Uterus (tissue), 4 donors: ENCODE data around the gene LRCOL1. TPM values are rescaled to one million over a fixed set of nuclear protein-coding genes. Genes with fewer than 3 reads are reported as not detected.

ENCODE experiments used
- DNase-seq, 2 donors: peaks; one replicate each; pipeline ENCODE4 v3.0.0-alpha.2; 2019 to 2020
- H3K27ac ChIP-seq, 2 donors: fragments of 200-600 bp; sonication (generic); 1 replicate in 1 of 2; 2 replicates in 1 of 2; pipeline ENCODE4 v1.5.1; 2016 to 2018
- H3K27me3 ChIP-seq, 2 donors: fragments of 200-600 bp; sonication (generic); one replicate each; pipeline ENCODE4 v1.5.1; 2018 to 2019; ENCODE audit warnings: control low read depth in 1 of 2
- H3K36me3 ChIP-seq, 2 donors: fragments of 200-600 bp; sonication (generic); one replicate each; pipeline ENCODE4 v1.5.1; 2019; ENCODE audit warnings: control low read depth in 1 of 2
- H3K4me1 ChIP-seq, 2 donors: fragments of 200-600 bp; sonication (generic); one replicate each; pipeline ENCODE4 v1.5.1; 2018 to 2019; ENCODE audit warnings: control low read depth in 1 of 2
- H3K4me3 ChIP-seq, 2 donors: fragments of 200-600 bp; sonication (generic); 1 replicate in 1 of 2; 2 replicates in 1 of 2; pipeline ENCODE4 v1.5.1; 2018 to 2019; ENCODE audit warnings: mild to moderate bottlenecking in 1 of 2
- H3K9me3 ChIP-seq, 2 donors: fragments of 200-600 bp; sonication (generic); one replicate each; pipeline ENCODE4 v1.5.1; 2019; ENCODE audit warnings: control low read depth in 1 of 2
- CTCF ChIP-seq, 4 experiments: fragments of 200-600 bp in 2 of 4; fragments of 450-650 bp in 2 of 4; sonication (generic) in 2 of 4; IDR thresholded peaks; one replicate each; pipeline ENCODE4 v1.5.1; 2016 to 2019; ENCODE audit warnings: antibody characterized with exemption in 4 of 4, mild to moderate bottlenecking in 2 of 4, moderate library complexity in 1 of 4
- POLR2A ChIP-seq, 2 donors: fragments of 450-650 bp; IDR thresholded peaks; one replicate each; pipeline ENCODE4 v1.6.1; 2016; ENCODE audit warnings: antibody characterized with exemption in 2 of 2, mild to moderate bottlenecking in 1 of 2, moderate library complexity in 1 of 2
- intact Hi-C: fragments of 100-400 bp; cut with DNase I; formaldehyde crosslinking; loops from one replicate; pipeline ENCODE4 v1.15.1; 2023; ENCODE audit warnings: low total_unique reads
- total RNA-seq, 4 donors: library from RNA; depleted of rRNA in 3 of 4; stranded (reverse); fragments of >200 nt in 3 of 4; gene quantifications; one replicate each; pipeline versions ENCODE4 v1.1.0 to v1.2.4, GENCODE V29; 2014 to 2023
- donor health status: DM: yes; HTN: yes; CAD: no.

Gene LRCOL1
- total RNA-seq, 4 donors from 2014 or later: 0.79 to 7.1 (median 1.5) TPM; not detected in 1

- Histone ChIP-seq H3K36me3 (no peaks in the 10 kb centered on the region), H3K27me3 (no peaks in the 10 kb centered on the region), H3K4me3 (no peak overlapping the region), H3K27ac (no peak overlapping the region), H3K9me3 (no peaks in the 10 kb centered on the region), H3K4me1 (no peaks in the 10 kb centered on the region)
- DNase-seq: no peak
- intact Hi-C loops: no loop called here
- TF ChIP-seq CTCF (IDR thresholded peaks at IDR 0.05) (no peak), POLR2A (IDR thresholded peaks at IDR 0.05) (no peak)
Observed at GRCh38 chr12:132571598-132571997, 38.8 kb downstream of the LRCOL1 start.

- Histone ChIP-seq H3K36me3 (no peaks in the 10 kb centered on the region), H3K9me3 (no peaks in the 10 kb centered on the region), H3K27me3 (no peaks in the 10 kb centered on the region), H3K4me3 (no peak overlapping the region), H3K4me1 (no peaks in the 10 kb centered on the region), H3K27ac (no peak overlapping the region)
- no peak for DNase-seq
- intact Hi-C loops: no loop called here
- TF ChIP-seq POLR2A (IDR thresholded peaks at IDR 0.05): no peak
- no peak for TF ChIP-seq CTCF (IDR thresholded peaks at IDR 0.05)
Observed at GRCh38 chr12:132571051-132571450, 39.3 kb downstream of the LRCOL1 start.

GRCh38 chr12:132570635-132571034 lies 39.7 kb downstream of the LRCOL1 start:
- Histone ChIP-seq H3K9me3 (no peaks in the 10 kb centered on the region), H3K36me3 (no peaks in the 10 kb centered on the region), H3K27ac (no peak overlapping the region), H3K4me1 (no peaks in the 10 kb centered on the region), H3K27me3 (no peaks in the 10 kb centered on the region), H3K4me3 (no peak overlapping the region)
- DNase-seq: no peak
- TF ChIP-seq POLR2A (IDR thresholded peaks at IDR 0.05) (no peak), CTCF (IDR thresholded peaks at IDR 0.05) (no peak)
- intact Hi-C loops: no loop called here

- H3K4me1 ChIP-seq: no peaks in the 10 kb centered on the region
- no peak overlapping the region for H3K27ac ChIP-seq
- no peak for DNase-seq
- no peak overlapping the region for H3K4me3 ChIP-seq
- no peaks in the 10 kb centered on the region for H3K36me3 ChIP-seq
- no peaks in the 10 kb centered on the region for H3K27me3 ChIP-seq
- no peak for TF ChIP-seq POLR2A (IDR thresholded peaks at IDR 0.05)
- TF ChIP-seq CTCF (IDR thresholded peaks at IDR 0.05): no peak
- no peaks in the 10 kb centered on the region for H3K9me3 ChIP-seq
- intact Hi-C loops: no loop called here
Observed at GRCh38 chr12:132569856-132570480, 40.4 kb downstream of the LRCOL1 start.

GRCh38 chr12:132568826-132569480 lies 41.4 kb downstream of the LRCOL1 start:
- TF ChIP-seq CTCF (IDR thresholded peaks at IDR 0.05) (no peak), POLR2A (IDR thresholded peaks at IDR 0.05) (no peak)
- intact Hi-C loops: no loop called here
- Histone ChIP-seq H3K4me3 (no peak overlapping the region), H3K27me3 (no peaks in the 10 kb centered on the region), H3K9me3 (no peaks in the 10 kb centered on the region), H3K4me1 (no peaks in the 10 kb centered on the region), H3K27ac (no peak overlapping the region), H3K36me3 (no peaks in the 10 kb centered on the region)
- DNase-seq: no peak
